A673 (cell line): ENCODE results near the gene RMI1. TPM values are rescaled to one million over a fixed set of nuclear protein-coding genes. Genes with fewer than 3 reads are reported as not detected.

Experiments
- microRNA-seq: library from miRNA; unstranded; fragments of <30 nt; microRNA quantifications from one replicate; pipeline ENCODE4 v1.2.0, GENCODE V29; 2021
- total RNA-seq: library from RNA; stranded (reverse); gene quantifications from 2 replicates; pipeline ENCODE4 v1.2.3, GENCODE V29; 2021

The RMI1 gene
- total RNA-seq, 1 experiment from 2014 or later = 36.4 TPM

Small RNAs within 50 kb of the gene (microRNA-seq; reads per million reads assigned to microRNA genes)
- 337 reads per million, percentile 74 among the genes with 10 or more reads in this experiment for gene MIR7-1

Other genes with a start within 250 kb of the RMI1 start
- 6.0 and 11.3 TPM in 2 replicates for gene GKAP1, start 163.0 kb upstream of the RMI1 start, total RNA-seq
- 8.5 and 9.2 TPM in 2 replicates for gene KIF27, start 59.4 kb upstream of the RMI1 start, total RNA-seq
- gene HNRNPK, start 590 bp upstream of the RMI1 start, total RNA-seq = 799 and 872 TPM in 2 replicates